Tracheal epithelial cell (primary cell): ENCODE results near the gene FOXK1. TPM values are rescaled to one million over a fixed set of nuclear protein-coding genes. Genes with fewer than 3 reads are reported as not detected.

Source experiments
- total RNA-seq: library from RNA; depleted of rRNA; stranded (reverse); fragments of >200 nt; gene quantifications from 2 replicates; pipeline ENCODE4 v1.2.1, GENCODE V29; 2014

FOXK1 gene
- 23.4 and 36.4 TPM in 2 replicates for total RNA-seq

GRCh38 chr7:4681886-4682620 is at the start of gene FOXK1:
FOXK1 (plus strand) TSS chr7:4682295; CDS start chr7:4682309, 14 bp downstream.

GRCh38 chr7:4775250-4775847 is 93.3 kb downstream of the FOXK1 start, which contains the start of gene AP5Z1:
AP5Z1 (plus strand) TSS chr7:4775623; CDS start chr7:4775716, 93 bp downstream.

Other genes with a start within 250 kb of the FOXK1 start
- gene AP5Z1, start 93.3 kb downstream of the FOXK1 start, total RNA-seq = 29.6 and 32.8 TPM in 2 replicates
- gene PAPOLB, start 179.7 kb downstream of the FOXK1 start, total RNA-seq = not detected in 2 replicates
- gene RADIL, start 201.4 kb downstream of the FOXK1 start, total RNA-seq = not detected in 2 replicates